NCI-H2171 (cell line): ENCODE measurements around the gene ZNF784.

Experiments used
- DNase-seq: peaks from one replicate; lab custom pipeline; 2025; lab: John Stamatoyannopoulos, UW

The ZNF784 gene

GRCh38 chr19:55602104-55603001 lies 22.0 kb downstream of the ZNF784 start:
- DNase-seq: no peak

GRCh38 chr19:55601084-55601483 lies 23.3 kb downstream of the ZNF784 start:
- DNase-seq: no peak

- DNase-seq: no peak
Observed at GRCh38 chr19:55600662-55601028, 23.7 kb downstream of the ZNF784 start.

GRCh38 chr19:55599842-55600661 lies 24.3 kb downstream of the ZNF784 start, which contains the start of gene ZNF524:
ZNF524 (plus strand) TSS chr19:55600288; CDS start chr19:55602113, 1,825 bp downstream.
- DNase-seq: peak; percentile 91

- peak; percentile 99 for DNase-seq
Observed at GRCh38 chr19:55599468-55599841, 24.9 kb downstream of the ZNF784 start, which contains the start of gene FIZ1. FIZ1 (minus strand) TSS chr19:55599517; CDS start chr19:55597865, 1,652 bp downstream.

GRCh38 chr19:55598719-55599467 lies 25.5 kb downstream of the ZNF784 start:
- peak; percentile 81 for DNase-seq

- DNase-seq: no peak
Observed at GRCh38 chr19:55598034-55598433, 26.3 kb downstream of the ZNF784 start.

- no peak for DNase-seq
Observed at GRCh38 chr19:55597501-55597921, 26.9 kb downstream of the ZNF784 start.

GRCh38 chr19:55596304-55596703 lies 28.1 kb downstream of the ZNF784 start:
- DNase-seq: no peak

GRCh38 chr19:55594996-55595545 lies 29.3 kb downstream of the ZNF784 start:
- DNase-seq: no peak

GRCh38 chr19:55593096-55593772 lies 31.1 kb downstream of the ZNF784 start:
- DNase-seq: no peak

GRCh38 chr19:55592391-55593090 lies 31.8 kb downstream of the ZNF784 start:
- no peak for DNase-seq

- no peak for DNase-seq
Observed at GRCh38 chr19:55591555-55591954, 32.8 kb downstream of the ZNF784 start.

- no peak for DNase-seq
Observed at GRCh38 chr19:55590617-55591016, 33.7 kb downstream of the ZNF784 start.

GRCh38 chr19:55590109-55590508 lies 34.3 kb downstream of the ZNF784 start:
- no peak for DNase-seq

GRCh38 chr19:55588738-55589137 lies 35.6 kb downstream of the ZNF784 start:
- DNase-seq: no peak

GRCh38 chr19:55586976-55587668 lies 37.2 kb downstream of the ZNF784 start:
- peak; percentile 85 for DNase-seq

GRCh38 chr19:55585658-55586339 lies 38.6 kb downstream of the ZNF784 start:
- DNase-seq: peak; percentile 98

GRCh38 chr19:55584871-55585270 lies 39.5 kb downstream of the ZNF784 start:
- no peak for DNase-seq
